HS-5 (cell line): ENCODE measurements around the gene EDIL3.
A peak's percentile ranks its signal among the peaks of the same experiment; 100 is the strongest.
"Not testable (repeated sequence)": the region's sequence is repeated elsewhere in the genome, so short reads cannot be mapped to it uniquely, and the experiment has no call there.

Experiments
- DNase-seq: peaks from one replicate; pipeline ENCODE4 v3.0.0-alpha.2; 2012; ENCODE audit warnings: low read depth

EDIL3 gene

DNA sequence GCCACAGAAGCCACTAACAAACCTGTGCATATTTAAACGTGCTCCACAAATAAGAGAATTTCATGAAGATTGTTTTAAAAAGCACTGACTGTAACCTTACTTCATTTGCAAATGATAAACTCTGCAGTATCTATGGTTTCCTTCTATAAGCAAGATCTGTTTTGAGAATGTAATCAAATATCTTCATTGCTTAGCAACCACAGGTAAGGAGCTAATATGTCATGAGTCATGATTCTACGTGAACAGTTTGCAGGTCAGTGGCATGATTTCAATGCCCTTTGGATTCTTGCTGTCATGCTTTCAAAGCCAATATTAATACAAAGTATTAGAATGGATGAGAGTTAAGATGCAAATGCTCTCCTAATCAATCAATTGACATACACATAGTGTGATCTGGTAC, 325.0 kb downstream of the EDIL3 start:
- DNase-seq: no peak

DNA sequence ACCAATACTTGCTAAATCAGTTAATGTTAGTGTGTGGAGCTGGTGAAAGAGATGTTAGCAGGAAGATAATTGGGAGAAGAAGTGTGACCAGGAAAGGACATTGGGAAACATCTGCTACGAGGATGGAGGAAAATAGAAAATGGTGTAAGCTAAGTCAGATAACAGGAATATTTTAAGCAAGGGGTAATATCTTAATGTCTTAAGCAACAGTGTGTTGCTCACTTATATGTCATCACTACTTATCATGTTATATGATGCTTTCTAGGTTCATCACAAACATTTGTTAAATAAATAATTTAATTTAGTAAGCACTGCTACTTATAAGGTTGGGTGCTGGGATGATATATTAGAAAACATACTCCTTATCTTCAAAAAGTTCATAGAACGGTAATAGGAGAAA, 326.1 kb downstream of the EDIL3 start:
- DNase-seq: no peak

DNA sequence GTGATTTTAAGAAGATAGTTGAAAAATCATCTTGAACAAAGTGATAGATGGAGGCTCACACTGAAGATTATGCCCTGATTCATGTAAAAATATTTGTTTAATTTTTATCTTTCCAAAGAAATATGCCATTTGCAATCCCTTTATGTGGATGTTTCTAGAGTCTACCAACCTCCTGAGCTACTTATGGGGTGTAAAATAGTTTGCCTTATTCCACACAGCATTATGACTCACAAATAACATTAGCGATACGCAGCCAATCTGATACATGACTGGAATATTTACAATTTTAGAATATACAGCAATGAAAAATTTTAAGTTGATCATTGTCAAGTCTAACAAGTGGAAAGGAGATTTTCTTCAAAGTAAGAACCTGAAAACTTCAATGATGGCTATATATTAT, 327.5 kb downstream of the EDIL3 start:
- no peak for DNase-seq

DNA sequence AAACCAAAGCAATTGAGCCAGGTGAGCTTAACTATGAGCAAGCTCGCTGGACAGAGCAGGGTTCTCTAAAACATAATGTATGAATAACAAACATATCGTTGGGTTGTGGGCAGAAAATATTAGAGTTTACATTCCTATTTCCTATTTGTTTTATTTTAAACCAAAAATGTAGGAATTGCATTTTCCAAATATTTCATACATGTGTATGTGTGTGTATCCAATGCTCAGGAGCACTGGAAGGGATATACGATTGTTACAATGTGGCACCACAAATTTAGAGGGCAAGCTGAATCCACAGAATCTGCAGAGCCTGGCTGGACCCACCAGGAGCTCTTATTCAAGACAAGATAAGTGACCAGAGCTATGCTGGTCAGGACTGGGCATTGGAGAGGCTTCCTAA, 338.7 kb downstream of the EDIL3 start:
- no peak for DNase-seq

DNA sequence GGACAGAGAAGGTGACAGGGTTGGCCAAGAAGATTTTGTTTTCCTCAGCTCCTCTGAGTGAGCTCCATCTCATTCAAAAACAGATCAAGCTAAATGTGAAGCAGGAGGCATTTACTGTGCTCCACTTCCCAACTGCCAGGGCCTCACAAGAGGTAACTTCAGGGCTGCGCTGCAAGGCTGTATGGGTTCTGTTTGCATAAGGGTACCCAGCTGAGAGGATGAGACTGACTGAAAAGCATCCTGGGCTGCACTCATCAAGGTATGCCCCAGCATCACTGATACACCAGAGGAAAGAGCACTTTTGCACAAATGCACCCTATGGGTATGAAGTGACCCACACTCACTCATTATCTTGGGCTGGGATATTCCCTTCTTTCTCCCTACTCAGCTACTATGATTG, 347.8 kb downstream of the EDIL3 start:
- no peak for DNase-seq

DNA sequence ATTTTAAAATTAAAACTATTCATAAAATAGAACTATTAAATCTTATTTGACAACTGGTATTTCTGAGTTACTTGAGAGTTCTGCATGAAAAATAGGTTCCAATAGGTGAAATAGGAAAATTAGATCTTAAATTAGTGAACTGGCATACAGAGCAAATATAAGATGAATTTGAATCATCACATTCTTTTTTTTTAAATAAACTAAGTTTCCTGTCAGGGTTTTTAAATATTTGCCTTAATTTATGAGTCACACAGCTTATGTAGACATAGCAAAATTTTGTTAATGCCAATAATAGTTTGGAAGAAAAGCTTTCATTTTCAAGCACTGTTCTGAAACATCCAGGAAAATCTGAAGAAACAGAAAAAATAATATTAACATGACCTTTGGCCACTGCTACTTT, 352.4 kb downstream of the EDIL3 start:
- DNase-seq: no peak

DNA sequence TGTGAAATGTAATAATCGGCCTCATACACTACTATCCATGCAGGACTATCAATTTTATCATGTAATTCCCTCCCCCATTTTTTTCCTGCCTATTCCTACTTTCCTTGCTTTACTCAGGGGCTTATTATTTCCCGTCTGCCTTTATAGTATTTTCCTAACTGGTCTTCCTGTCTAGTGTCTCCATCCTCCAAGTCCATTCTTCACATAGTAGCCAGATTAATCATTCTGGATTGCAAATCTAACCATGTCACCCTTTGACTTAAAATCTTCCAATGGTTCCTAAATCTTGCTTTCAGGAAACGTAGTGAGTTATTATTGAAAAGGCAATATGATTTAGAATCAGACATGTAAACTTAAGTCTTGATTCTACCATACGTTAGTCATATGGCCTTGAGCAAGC, 356.6 kb downstream of the EDIL3 start:
- peak; percentile 73 for DNase-seq

DNA sequence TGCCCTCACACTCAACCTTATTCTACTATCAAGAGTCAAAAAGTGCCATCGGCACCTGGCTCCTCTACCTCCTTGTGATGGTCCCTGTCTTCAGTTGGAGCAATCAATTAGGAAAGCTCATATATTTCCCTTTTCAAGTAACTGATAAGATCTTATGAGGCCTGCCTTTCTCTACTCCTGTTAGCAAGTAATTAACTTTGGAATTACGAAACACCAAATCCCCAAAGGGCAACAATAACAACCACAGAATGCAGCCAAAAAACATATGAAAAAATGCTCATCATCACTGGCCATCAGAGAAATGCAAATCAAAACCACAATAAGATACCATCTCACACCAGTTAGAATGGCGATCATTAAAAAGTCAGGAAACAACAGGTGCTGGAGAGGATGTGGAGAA, 366.2 kb downstream of the EDIL3 start:
- not testable (repeated sequence) for DNase-seq

DNA sequence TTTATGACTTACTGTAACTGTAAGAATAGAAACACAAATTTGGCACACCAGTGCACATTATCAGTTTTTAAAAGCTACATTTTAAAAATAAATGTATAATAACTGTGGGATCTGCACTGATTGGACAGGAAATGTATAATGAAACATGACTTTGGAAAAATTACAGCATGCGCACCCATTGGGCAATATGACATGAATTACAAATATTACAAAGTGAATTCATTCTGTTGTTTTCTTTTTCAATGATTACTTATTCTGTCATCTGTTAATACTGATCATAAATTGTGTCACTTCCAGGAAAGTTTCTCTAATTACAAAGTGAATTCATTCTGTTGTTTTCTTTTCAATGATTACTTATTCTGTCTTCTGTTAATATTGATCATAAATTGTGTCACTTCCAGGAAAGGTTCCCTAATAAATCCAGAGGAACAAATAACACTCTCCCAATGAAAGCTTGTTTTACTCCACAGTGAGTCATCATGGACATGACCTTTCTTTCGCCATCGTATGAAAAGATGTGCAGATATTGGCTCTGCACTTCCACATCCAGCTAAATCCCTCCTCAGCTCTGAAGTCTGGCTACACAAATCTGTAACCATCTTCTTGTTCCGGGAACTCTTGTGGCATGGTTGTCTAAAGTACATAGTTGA, 367.0 kb downstream of the EDIL3 start:
- no peak for DNase-seq

DNA sequence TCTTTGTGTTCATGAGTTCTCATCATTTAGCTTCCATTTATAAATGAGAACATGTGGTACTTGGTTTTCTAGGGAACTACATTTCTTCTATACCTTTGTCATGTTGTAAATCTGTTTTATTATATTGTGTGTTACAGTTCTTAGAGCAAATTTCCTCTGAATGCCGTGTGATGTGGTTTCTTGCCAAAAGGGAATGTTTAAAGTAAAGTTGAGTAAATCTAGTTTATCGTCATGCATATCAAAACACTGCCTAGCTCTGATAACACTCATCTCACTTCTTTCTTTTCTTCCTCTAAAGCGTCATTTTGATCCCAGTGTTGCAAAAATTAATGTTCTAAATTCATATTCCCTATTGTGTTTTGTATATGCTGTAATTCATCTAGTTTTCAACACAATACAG, 368.6 kb downstream of the EDIL3 start:
- DNase-seq: no peak

DNA sequence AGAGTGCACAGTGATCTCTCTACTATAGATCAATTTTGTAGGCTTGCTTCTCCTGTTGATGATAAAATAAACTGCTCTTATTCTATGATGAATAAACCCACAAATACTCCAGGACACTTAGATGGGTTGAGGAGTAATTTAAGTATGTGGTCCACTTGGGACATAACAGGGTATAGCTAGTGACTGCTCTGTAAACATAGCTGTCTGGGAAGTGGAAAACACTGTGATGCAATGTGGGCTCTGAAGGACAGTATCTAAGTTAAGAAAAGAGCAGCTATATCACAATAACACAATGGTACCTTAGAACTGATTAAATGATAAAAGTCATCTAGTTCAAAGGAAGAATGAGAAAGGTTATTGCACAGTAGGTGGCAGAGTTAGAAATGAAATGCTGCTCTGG, 369.7 kb downstream of the EDIL3 start:
- no peak for DNase-seq

DNA sequence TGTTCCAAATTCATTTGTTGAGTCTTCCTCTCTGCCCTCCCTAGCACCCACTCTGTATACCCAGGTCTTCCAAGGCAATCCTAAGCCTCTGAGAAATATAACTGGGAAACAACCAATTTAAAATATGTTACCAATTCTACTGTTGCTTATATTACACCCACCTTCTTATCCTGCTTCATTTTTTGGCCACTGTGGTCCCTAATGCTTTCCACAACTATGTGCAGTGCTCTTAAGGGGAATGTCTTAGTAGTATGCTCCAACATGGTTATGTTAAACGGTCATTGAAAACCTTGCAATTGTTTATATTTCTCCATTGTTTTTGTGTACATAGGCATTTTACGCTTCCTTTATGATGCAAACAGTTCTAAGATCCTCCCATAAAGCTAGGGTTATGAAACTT, 390.9 kb downstream of the EDIL3 start:
- no peak for DNase-seq

DNA sequence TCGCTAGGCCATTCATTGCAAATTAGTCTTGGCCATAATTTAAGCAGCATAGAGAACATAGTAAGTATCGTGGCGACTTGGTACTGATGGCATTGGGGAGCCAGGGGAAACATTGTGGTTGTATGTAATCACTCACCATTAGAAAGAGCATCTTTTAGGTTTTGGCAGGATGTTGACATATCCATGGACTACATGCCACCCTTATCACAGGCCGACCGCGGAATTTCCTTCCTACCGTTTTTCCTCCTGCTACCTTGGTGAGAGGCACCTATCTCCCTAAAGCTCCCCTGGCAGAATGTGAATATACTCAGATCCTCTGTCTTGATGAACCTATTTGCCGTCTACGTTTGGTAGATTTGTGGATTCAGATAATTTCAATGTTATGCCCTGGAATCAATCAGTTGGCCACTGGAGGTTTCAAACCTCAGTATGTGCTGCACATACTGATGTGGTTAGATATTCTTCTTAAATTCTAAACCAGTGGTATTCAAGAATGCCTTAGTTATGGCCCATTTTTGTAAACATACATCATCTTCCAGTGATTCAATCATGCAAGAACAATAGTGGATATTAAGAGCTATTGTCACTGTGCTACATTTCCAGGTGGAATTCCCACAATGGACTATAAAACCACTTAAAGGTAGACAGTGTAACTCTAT, 393.0 kb downstream of the EDIL3 start:
- DNase-seq: no peak

DNA sequence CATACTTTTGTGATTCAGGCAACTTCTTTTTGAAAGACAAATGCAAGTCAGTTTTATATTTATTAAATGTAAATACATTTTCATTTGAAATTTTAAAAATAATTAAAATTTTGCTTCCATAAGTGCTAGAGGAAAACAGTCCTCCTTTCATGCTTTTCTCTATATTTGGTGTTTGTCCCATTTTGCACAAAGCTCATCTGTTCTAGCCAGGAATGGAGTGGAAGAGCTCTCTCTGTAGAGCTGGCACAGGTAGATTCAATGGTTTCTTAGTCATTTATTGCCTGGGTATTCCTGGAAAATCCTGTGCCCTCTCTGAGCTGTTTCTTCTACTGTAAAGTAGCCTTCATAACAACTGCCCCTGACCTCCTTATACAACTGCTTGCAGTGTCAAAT, 396.4 kb downstream of the EDIL3 start:
- DNase-seq: no peak

DNA sequence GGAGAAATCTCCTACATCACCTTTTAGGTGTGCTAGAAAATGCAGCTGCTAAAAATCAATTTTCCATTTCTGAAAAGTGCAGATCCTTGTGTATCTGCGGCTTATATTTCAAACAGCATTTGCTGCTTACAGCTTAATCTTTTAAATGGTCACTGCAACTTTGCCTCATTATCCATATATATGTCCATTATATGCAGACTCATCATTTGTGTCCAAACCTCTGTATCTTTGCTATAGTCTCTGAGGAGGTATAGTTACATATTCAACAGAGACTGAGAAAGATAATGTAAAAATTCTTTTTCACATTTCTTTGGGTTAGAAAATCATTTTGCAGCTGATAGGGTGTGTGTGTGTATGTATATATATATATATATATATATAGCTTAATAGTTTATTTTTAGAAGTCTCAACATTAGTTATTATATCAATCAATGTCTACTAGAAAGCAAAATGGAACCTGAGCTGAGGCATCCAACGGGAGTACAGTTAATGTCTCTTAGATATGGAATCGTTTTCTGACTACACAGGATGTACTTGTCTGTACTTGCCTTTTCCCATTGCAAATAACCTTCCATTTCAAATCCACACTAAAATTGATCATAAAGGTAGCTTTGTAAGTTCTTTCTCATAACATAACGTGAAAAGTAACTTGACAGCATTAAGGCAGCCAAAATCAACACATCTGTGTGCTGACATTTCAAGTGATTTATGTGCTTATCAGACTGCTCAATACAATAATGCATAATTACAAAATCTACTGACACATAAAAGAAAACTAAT, 397.0 kb downstream of the EDIL3 start:
- no peak for DNase-seq

DNA sequence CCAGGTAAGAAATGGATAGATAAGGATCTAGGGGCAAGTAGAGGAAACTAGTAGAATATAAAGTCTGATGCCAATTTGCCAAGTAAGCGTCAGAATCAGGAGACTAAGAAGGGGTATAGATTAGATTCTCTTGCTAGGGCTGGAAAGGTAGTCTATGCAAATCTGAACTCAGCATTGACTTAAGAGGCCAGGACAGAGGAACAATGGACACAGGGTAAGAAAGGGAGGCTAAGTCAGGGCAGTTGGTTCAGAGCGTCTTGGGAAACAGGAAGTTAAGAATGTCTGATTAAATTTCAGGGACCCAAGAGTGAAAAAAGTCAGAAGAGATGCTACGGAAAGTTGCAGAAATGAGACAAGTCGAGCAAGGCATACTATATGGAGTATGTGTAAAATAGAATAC, 400.8 kb downstream of the EDIL3 start:
- DNase-seq: no peak

DNA sequence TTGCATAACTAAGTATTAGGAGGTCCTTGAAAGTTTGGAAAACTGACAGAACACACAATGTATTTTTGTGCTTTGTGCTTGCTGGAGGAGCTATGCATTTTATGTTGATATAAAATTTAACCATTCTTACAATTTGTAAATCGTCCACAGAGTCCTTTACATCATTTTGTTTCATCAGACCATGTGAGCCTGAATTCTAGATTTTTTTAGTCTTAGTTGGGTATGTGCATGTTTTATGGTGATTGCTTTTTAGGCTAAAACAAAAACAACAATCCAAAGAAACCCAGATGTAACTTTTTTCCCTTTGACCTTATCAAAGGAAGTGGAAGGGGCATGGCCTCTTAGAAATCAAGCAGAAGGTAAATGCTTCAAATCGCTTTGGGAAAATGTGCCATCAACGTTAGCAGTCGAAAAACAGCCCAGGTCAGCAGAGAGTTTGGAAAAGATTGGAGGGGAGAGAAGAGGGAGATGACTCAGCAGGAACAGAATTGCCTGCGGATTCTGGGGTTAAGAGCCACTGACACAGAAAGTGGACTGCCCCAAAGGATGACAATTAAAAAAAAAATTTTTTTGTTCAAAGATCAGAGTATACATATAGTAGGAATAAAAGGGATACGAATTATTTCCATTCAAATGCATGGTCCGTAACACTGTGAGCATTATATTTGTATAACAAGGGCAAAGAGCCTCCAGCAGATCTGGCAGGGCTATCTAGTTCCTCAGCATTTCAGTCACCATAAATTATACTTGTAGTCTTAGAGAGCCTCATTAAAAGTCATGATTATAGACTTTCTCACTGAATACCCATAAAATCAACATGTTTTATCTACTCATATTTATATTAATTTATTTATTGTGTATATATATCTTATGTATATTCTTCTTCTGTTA, 410.5 kb downstream of the EDIL3 start:
- DNase-seq: no peak

DNA sequence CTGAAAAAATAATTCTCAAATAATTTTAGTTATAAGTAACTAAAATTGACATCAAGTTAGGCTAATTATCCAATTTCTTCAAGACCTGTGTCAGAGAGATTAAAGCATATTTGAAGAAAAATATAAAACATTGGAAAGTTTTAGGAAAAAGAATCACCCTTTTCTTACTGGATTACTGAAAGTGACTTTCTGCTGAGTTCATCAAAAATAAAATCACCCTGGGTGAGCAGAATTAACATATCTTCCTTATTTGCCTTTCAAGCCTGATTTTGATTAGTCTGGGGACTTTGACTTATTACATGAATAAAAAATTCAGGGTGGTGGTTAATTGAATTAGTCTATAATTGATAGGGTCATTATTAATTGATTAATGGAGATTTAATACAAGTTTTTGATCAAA, 411.8 kb downstream of the EDIL3 start:
- no peak for DNase-seq

DNA sequence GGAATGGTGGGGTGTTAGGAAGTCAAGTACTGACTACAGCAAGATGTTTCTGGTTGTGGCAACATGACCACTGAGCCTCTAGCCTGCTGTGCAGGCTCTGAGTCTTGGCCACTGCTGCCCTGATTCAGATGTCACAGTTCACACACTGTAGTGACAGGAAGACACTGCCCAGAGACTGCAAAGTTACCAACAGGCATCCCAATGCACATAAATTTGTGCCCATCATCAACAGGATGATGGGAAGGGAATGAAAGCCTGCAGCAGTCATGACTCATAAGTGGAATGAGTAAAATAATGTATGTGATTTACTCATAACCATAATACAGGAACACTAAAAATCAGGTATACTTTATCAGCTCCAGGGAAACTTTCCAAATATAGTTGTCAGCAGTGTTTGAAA, 412.4 kb downstream of the EDIL3 start:
- peak; percentile 29 for DNase-seq

DNA sequence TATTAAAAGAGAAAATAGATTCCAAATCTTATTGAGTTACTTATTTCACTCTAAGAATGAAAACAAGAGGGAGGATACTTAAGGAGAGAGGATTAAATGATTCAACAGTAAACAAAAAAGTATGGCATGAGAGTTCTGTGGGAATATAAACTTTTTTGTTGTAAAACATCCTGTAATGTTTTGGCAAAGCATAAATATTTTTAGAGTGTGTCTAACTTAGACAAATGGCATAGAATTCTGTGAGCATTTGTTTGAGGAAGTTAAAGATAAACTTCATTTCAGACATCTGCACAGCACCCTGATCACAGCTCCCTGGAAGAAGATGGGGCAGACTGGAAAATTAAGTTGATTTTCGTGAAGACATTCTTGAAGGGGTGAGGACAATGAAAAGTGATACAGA, 417.3 kb downstream of the EDIL3 start:
- no peak for DNase-seq

DNA sequence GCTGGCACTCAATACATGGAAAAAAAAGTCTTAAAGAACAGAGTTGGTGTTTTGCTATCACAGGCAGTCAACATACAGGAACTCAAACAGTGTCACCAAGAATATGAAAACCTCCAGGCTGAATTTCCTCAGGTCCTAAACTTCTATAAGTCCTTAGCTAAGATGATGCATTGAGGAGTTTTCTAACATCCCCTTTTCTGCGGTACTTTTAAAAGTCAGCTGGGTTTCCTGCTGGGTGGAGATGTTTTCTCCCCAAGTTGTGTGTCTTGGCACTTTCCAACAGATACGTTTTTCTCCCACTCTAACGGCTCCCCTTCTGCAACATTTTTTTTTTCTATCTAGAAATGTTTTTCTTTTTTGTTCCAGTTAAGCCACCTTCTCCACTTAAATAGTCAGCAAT, 419.2 kb downstream of the EDIL3 start:
- no peak for DNase-seq

DNA sequence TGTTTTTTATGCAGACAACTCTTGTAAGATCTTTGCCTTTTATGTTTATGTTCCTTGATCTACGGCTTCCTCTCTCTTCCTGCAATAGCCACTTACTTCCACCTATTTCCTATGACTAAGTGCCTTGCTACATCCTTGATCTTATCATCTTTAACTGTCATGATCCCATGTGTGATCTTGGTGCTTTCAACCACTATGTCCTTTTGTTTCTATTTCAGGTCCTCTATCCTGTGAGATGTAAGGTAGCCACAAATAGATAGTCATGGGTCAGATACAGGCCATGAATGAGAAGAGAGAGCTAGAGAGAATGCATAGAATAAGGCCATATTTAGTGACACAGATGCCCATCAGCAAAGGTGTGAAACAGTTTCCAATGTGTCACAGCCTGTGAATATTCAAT, 420.4 kb downstream of the EDIL3 start:
- no peak for DNase-seq

DNA sequence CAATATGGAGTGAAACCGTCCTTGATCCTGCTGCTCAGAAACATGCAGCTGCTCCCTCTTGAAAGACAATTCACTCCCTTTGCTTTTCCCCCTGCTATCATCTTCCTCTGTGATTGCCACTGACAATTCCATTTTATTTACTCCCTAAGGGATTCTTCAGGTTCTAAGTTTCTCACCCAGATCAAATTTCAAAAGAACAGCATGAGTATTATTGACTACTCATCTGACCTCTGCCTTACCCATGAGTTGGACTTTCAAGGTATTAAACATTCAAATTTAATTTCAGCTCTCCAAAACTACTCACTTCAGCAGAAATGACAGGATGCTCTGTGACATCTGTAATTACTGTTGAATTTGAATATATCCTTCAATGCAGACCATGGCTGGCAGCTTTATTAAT, 427.5 kb downstream of the EDIL3 start:
- no peak for DNase-seq
